Thyroid gland (tissue), 4 donors: Measurements from ENCODE around the gene GBGT1. TPM values are rescaled to one million over a fixed set of nuclear protein-coding genes. Genes with fewer than 3 reads are reported as not detected.
A peak's percentile ranks its signal among the peaks of the same experiment; 100 is the strongest.

Experiments
- DNase-seq, 2 donors: peaks; one replicate each; pipeline ENCODE4 v3.0.0-alpha.2; 2019
- H3K27ac ChIP-seq, 3 donors: fragments of 200-600 bp; sonication (generic); 1 replicate in 2 of 3; 2 replicates in 1 of 3; pipeline ENCODE4 v1.5.1; 2016 to 2019; ENCODE audit warnings: mild to moderate bottlenecking in 1 of 3, moderate library complexity in 1 of 3
- H3K27me3 ChIP-seq: fragments of 200-600 bp; sonication (generic); one replicate; pipeline ENCODE4 v1.5.1; 2019
- H3K36me3 ChIP-seq, 2 donors: fragments of 200-600 bp; sonication (generic); one replicate each; pipeline ENCODE4 v1.5.1; 2016 to 2019
- H3K4me1 ChIP-seq, 2 donors: fragments of 200-600 bp; sonication (generic); one replicate each; pipeline ENCODE4 v1.5.1; 2017 to 2019
- H3K4me3 ChIP-seq, 3 donors: fragments of 200-600 bp; sonication (generic); replicated peaks in 1 of 3; 1 replicate in 2 of 3; 2 replicates in 1 of 3; pipeline ENCODE4 v1.5.1; 2016; ENCODE audit warnings: mild to moderate bottlenecking in 1 of 3
- H3K9me3 ChIP-seq: fragments of 200-600 bp; sonication (generic); one replicate; pipeline ENCODE4 v1.5.1; 2017
- CTCF ChIP-seq, 6 experiments: fragments of 200-600 bp in 3 of 6; fragments of 450-650 bp in 3 of 6; sonication (generic) in 3 of 6; IDR thresholded peaks; one replicate each; pipeline ENCODE4 v1.5.1; 2016 to 2019; ENCODE audit warnings: antibody characterized with exemption in 6 of 6, mild to moderate bottlenecking in 2 of 6, inconsistent platforms in 1 of 6, moderate library complexity in 1 of 6
- POLR2A ChIP-seq, 2 donors: fragments of 450-650 bp; IDR thresholded peaks; one replicate each; pipeline ENCODE4 v1.6.1; 2017; ENCODE audit warnings: antibody characterized with exemption in 2 of 2, mild to moderate bottlenecking in 2 of 2, moderate library complexity in 1 of 2
- WGBS, 2 donors: methylation state at CpG; one replicate each; pipeline ENCODE4 v1.1.5; 2017; 5-methylcytosine and 5-hydroxymethylcytosine counted together
- intact Hi-C: fragments of 100-400 bp; cut with DNase I; formaldehyde crosslinking; loops from one replicate; pipeline ENCODE4 v1.15.1; 2023
- total RNA-seq, 4 donors: library from RNA; depleted of rRNA; stranded (reverse); fragments of >200 nt; gene quantifications; one replicate each; pipeline ENCODE4 v1.2.3, GENCODE V29; 2016

The GBGT1 gene
- total RNA-seq, 4 donors from 2014 or later: 21.4 to 45.0 (median 25.1) TPM

- no peak for DNase-seq
- H3K27ac ChIP-seq: peak overlapping the region in 2 of 3 donors; percentile 80 to 87
Measured at GRCh38 chr9:133146746-133147411, 16.8 kb downstream of the GBGT1 start.

GRCh38 chr9:133144904-133145851 is 18.5 kb downstream of the GBGT1 start:
- intact Hi-C loops: loop anchor here (10.0 kb wide), 1 partner anchor 100 kb away; no protein-coding TSS in a partner anchor
- TF ChIP-seq CTCF (IDR thresholded peaks at IDR 0.05) (no peak), POLR2A (IDR thresholded peaks at IDR 0.05) (no peak)
- DNase-seq: no peak
- H3K27me3 ChIP-seq: no peaks in the 10 kb centered on the region
- H3K4me1 ChIP-seq: peaks cover 30 to 64% of the 10 kb centered on the region in 2 donors
- H3K4me3 ChIP-seq: no peak overlapping the region
- no peaks in the 10 kb centered on the region for H3K36me3 ChIP-seq
- WGBS, 2 donors: 79 to 83% methylated on average over 19 of the region's 19 CpGs
- no peaks in the 10 kb centered on the region for H3K9me3 ChIP-seq
- H3K27ac ChIP-seq: peak overlapping the region in 2 of 3 donors; percentile 39 to 56

More at GRCh38 chr9:133146746-133147411, 16.8 kb downstream of the GBGT1 start:
- no peaks in the 10 kb centered on the region for H3K9me3 ChIP-seq
- H3K36me3 ChIP-seq: no peaks in the 10 kb centered on the region
- TF ChIP-seq CTCF (IDR thresholded peaks at IDR 0.05) (no peak), POLR2A (IDR thresholded peaks at IDR 0.05) (no peak)
- 68 to 70% methylated on average over 7 of the region's 7 CpGs for WGBS, 2 donors
- intact Hi-C loops: loop anchor here (1.0 to 10.0 kb wide), 2 partner anchors 44 to 102 kb away; no protein-coding TSS in a partner anchor
- no peaks in the 10 kb centered on the region for H3K27me3 ChIP-seq
- H3K4me1 ChIP-seq: peaks cover 30 to 56% of the 10 kb centered on the region in 2 donors
- no peak overlapping the region for H3K4me3 ChIP-seq

GRCh38 chr9:133144142-133144903 is 19.4 kb downstream of the GBGT1 start:
- intact Hi-C loops: loop anchor here (10.0 kb wide), 1 partner anchor 100 kb away; no protein-coding TSS in a partner anchor
- WGBS, 2 donors: 6 to 11% methylated on average over 33 to 35 of the region's 52 CpGs
- DNase-seq: peak; percentile 73 to 83
- Histone ChIP-seq H3K4me3 (peak overlapping the region in 1 of 3 donors; percentile 27), H3K36me3 (no peaks in the 10 kb centered on the region), H3K9me3 (no peaks in the 10 kb centered on the region), H3K27me3 (no peaks in the 10 kb centered on the region), H3K4me1 (peaks cover 30 to 63% of the 10 kb centered on the region in 2 donors), H3K27ac (peak overlapping the region in 2 of 3 donors; percentile 39 to 56)
- peak; percentile 80 to 99 (median 98) for TF ChIP-seq CTCF (IDR thresholded peaks at IDR 0.05)
- TF ChIP-seq POLR2A (IDR thresholded peaks at IDR 0.05): no peak

- WGBS, 2 donors: 90 to 98% methylated on average over 11 to 13 of the region's 13 CpGs
- Histone ChIP-seq H3K4me1 (peaks cover 31 to 68% of the 10 kb centered on the region in 2 donors), H3K4me3 (peak overlapping the region in 1 of 3 donors; percentile 27)
Measured at GRCh38 chr9:133143639-133144141, 20.0 kb downstream of the GBGT1 start.

More at GRCh38 chr9:133143639-133144141, 20.0 kb downstream of the GBGT1 start:
- TF ChIP-seq POLR2A (IDR thresholded peaks at IDR 0.05): no peak
- H3K27ac ChIP-seq: peak overlapping the region in 2 of 3 donors; percentile 39 to 56
- H3K9me3 ChIP-seq: no peaks in the 10 kb centered on the region
- no peak for DNase-seq
- intact Hi-C loops: loop anchor here (10.0 kb wide), 1 partner anchor 99 kb away; no protein-coding TSS in a partner anchor
- no peaks in the 10 kb centered on the region for H3K36me3 ChIP-seq
- no peaks in the 10 kb centered on the region for H3K27me3 ChIP-seq
